ENCODE results near the gene PCYT2.

Gene PCYT2

DNA sequence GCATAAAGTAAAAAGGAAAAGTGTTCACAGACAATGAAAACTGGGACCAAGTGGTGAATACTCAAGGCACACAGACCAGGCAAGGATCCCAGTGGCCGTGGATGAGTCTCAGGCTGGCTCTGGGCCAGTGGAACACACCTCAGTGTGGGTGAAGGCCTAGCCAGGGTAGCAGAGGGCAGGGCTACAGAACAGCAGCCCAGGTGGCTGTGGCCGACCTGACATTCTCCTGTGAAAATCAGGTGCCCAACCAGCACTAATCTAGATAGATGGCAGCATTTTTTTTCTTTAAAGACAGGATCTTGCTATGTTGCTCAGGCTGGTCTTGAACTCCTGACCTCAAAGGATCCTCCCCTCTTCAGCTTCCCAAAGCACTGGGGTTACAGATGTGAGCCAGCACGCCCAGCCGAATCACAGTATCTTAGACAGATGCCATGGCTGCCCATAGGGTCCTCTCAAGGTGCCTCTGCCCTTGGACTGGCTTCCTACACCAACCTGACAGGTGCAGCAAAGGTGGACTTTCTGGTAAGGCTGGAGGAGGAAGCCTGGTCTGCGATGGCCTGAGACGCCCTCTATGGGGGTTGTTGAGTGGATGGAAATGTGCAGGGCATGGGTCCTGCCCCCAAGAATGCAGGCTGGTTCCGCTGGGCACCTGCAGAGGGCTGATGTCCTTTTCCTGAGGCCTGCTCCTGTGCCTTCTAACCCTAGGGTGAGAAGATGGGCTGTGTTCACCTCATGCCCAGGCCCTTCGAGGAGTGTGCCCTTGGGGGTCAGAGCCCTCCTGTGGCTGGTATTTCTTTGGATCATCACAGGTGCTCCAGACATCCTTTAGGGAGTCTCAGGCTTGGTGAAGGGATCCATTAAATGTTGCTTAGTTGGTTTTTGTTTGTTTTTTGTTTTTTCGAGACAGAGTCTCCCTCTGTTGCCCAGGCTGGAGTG is 47.1 kb downstream of the PCYT2 start:
- DNase-seq = no peak
- TF ChIP-seq, protein P1, sequence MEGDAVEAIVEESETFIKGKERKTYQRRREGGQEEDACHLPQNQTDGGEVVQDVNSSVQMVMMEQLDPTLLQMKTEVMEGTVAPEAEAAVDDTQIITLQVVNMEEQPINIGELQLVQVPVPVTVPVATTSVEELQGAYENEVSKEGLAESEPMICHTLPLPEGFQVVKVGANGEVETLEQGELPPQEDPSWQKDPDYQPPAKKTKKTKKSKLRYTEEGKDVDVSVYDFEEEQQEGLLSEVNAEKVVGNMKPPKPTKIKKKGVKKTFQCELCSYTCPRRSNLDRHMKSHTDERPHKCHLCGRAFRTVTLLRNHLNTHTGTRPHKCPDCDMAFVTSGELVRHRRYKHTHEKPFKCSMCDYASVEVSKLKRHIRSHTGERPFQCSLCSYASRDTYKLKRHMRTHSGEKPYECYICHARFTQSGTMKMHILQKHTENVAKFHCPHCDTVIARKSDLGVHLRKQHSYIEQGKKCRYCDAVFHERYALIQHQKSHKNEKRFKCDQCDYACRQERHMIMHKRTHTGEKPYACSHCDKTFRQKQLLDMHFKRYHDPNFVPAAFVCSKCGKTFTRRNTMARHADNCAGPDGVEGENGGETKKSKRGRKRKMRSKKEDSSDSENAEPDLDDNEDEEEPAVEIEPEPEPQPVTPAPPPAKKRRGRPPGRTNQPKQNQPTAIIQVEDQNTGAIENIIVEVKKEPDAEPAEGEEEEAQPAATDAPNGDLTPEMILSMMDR (IDR thresholded peaks at IDR 0.05; ENCODE audit: low read depth, low read length) = no peak
- Histone ChIP-seq H3K9me3 (no peaks in the 10 kb centered on the region), H3K4me1 (peaks cover 26% of the 10 kb centered on the region), H3K36me3 (peaks cover 28% of the 10 kb centered on the region), H3K27me3 (no peaks in the 10 kb centered on the region), H3K4me3 (ENCODE audit: low read depth, low read length) (no peak overlapping the region)

DNA sequence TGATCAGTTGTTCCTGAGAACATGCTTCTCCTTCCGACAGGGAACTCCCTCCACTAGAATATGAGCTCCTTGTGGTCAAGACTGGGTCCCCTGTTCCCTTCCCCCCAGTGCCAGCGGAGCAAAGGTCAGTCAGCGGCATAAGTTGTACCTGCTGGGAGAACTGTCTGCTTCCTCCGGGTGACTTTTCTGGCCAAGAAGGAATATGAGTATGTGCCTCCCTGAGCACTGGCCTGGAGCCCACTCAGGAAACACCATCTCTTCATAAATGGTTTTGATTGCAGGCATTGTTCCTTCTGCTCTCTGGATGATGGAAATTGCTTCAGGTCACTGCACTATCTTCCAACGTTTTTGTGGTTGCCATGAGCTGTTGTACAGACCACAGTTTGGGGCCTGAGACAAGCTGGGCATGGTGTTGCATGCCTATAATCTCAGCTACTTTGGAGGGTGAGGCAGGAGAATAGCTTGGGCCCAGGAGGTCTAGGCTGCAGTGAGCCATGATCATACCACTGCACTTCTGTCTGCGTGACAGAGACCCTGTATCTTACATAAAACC is 48.0 kb downstream of the PCYT2 start:
- no peaks in the 10 kb centered on the region for H3K27me3 ChIP-seq
- no peak overlapping the region for H3K4me3 ChIP-seq (ENCODE audit: low read depth, low read length)
- H3K9me3 ChIP-seq = no peaks in the 10 kb centered on the region
- DNase-seq = no peak
- H3K4me1 ChIP-seq = peaks cover 19% of the 10 kb centered on the region
- TF ChIP-seq, protein P1 (IDR thresholded peaks at IDR 0.05; ENCODE audit: low read depth, low read length) = no peak
- H3K36me3 ChIP-seq = peaks cover 30% of the 10 kb centered on the region

DNA sequence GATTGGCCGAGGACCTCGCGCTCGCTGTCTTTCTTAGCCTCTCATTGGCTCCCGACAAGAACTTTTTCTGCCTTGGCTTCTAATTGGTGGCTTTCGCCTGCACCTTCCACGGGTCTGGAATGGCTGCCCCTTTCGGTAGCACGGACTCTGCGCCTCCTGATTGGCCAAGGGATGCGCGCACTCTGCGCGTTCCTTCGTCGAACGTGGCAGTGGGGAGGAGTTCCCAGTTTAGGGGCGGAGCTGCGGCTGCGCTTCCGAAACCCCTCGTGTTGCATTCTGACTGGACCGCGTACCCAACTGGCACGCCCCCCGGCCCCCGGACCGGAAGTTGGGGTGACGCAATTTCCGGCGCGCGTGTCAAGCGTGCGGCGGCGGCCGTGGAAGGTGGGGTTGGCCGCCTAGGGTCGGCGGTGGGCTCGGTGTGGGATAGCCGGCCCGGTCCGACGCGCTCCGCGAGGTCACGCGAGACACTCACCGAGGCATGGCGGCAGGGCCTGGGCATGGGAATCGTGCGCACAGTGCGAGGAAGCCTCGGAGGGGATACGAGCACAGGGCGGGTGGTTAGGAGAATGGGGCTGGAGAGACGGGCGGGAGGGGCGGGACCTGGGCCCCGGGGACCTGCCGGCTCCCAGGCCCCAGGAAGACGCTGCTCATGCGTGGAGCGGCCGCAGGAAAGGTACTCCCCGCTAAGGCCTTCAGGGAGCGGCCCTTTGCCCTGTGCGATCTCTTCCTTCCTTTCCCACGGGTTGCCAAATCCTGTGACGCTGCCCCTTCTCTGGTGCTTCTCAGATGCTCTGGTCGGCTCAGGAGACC is 50.2 kb downstream of the PCYT2 start:
- TF ChIP-seq, protein P1 (IDR thresholded peaks at IDR 0.05; ENCODE audit: low read depth, low read length) = no peak
- H3K4me3 ChIP-seq (ENCODE audit: low read depth, low read length) = peak overlapping the region; percentile 98
- H3K4me1 ChIP-seq = no peaks in the 10 kb centered on the region; the same call in 1 of the 2 replicates
- peak; percentile 99 for DNase-seq
- H3K36me3 ChIP-seq = peaks cover 37% of the 10 kb centered on the region
- H3K27me3 ChIP-seq = no peaks in the 10 kb centered on the region
- no peaks in the 10 kb centered on the region for H3K9me3 ChIP-seq

DNA sequence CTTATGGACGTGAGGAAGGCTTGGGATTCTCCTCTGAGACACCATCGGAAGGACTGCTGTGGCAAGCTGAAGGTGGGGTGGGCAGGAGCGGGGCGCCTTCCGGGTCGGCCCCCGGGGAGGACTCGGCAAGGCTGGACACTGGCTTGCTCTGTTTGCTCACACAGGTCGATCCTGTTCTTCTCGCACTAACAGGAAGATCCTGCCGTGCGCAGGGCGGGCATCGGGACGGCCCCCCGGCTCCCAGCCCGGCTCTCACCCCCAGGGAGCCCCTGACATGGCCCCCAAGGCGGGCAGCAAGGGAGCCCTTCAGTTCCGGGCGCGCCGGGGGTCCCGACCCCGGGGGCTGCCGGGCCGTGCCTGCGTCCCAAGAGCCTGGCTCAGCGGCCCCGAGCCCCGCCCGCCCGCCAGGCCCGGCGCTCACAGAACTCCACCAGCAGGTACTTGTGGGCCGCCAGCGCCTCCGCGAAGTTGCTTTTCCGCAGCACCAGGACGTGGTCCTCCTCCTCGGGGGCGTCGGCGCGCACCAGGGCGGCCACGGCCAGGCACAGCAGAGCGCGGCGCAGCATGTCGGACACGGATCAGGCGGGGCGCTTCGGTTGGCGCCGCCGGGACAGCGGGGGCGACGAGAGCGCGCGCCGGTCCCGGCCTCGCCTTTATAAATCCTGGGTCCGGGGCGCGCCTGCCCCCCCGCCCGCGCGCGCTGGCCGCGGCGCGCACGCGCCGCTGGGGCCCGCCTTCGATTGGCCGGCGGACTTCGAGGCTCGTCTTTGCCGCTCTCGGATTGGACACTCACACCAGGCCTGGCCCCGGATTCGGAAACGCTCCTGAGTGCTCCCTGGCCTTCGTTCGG is 51.1 kb downstream of the PCYT2 start, which contains the start of gene P4HB:
Gene P4HB (minus strand): TSS at position 630 of the 850 bp plus-strand sequence. CDS start 64 bp downstream, at position 566.
- TF ChIP-seq, protein P1 (IDR thresholded peaks at IDR 0.05; ENCODE audit: low read depth, low read length) = no peak
- Histone ChIP-seq H3K36me3 (peaks cover 45% of the 10 kb centered on the region), H3K4me3 (ENCODE audit: low read depth, low read length) (peak within 1 kb of the TSS; percentile 98), H3K9me3 (no peaks in the 10 kb centered on the region), H3K4me1 (no peaks in the 10 kb centered on the region), H3K27me3 (no peaks in the 10 kb centered on the region)
- no peak for DNase-seq

DNA sequence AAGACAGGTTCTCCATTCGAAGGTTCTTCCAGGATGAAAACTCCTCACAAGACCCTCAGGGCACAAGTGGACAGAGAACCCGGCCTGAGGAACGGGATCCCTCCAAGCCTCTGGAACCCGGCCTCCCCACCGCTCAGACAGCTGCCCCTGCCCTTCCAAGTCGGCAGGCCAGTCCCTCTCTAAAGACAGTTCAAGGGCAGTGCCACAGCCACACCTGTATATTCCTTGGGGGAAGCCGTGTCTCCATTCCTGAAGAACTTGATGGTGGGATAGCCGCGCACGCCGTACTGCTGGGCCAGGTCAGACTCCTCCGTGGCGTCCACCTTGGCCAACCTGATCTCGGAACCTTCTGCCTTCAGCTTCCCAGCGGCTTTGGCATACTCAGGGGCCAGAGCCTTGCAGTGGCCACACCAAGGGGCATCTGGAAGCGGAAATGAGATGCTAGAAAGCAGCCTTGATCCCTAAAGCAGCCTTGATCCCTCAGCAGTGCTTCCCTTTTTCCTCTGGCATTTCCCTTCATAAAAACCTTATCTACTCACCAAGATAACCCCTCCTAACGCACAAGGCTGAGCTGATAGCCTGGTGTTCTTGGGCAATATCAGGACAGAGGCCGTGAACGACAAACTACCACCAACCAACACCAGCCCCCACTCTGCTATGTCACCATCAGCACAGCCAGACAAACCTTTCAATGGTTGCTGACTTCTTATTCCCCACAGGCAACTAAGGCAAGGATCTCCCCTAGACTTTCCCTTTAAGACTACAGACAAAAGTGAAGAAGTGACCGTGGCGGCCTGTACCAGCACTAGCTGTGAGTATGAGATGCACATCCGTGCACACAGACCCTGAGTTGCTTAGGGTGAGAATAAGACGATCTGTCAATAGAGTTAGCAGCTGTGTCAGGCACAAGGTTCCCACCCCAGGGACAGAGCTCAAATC is 52.0 kb downstream of the PCYT2 start:
- H3K4me1 ChIP-seq = no peaks in the 10 kb centered on the region
- no peaks in the 10 kb centered on the region for H3K27me3 ChIP-seq
- no peaks in the 10 kb centered on the region for H3K9me3 ChIP-seq
- TF ChIP-seq, protein P1 (IDR thresholded peaks at IDR 0.05; ENCODE audit: low read depth, low read length) = no peak
- peaks cover 49% of the 10 kb centered on the region for H3K36me3 ChIP-seq
- H3K4me3 ChIP-seq (ENCODE audit: low read depth, low read length) = peak overlapping the region; percentile 95
- DNase-seq = no peak

Data from BE2C (cell line).